NCI-H187 (cell line): ENCODE measurements around the gene SLC25A24.
"Not testable (repeated sequence)": the region's sequence is repeated elsewhere in the genome, so short reads cannot be mapped to it uniquely, and the experiment has no call there.

ENCODE experiments used
- DNase-seq, 2 experiments: peaks; one replicate each; lab custom pipeline; 2025; lab: John Stamatoyannopoulos, UW

SLC25A24 gene

DNA sequence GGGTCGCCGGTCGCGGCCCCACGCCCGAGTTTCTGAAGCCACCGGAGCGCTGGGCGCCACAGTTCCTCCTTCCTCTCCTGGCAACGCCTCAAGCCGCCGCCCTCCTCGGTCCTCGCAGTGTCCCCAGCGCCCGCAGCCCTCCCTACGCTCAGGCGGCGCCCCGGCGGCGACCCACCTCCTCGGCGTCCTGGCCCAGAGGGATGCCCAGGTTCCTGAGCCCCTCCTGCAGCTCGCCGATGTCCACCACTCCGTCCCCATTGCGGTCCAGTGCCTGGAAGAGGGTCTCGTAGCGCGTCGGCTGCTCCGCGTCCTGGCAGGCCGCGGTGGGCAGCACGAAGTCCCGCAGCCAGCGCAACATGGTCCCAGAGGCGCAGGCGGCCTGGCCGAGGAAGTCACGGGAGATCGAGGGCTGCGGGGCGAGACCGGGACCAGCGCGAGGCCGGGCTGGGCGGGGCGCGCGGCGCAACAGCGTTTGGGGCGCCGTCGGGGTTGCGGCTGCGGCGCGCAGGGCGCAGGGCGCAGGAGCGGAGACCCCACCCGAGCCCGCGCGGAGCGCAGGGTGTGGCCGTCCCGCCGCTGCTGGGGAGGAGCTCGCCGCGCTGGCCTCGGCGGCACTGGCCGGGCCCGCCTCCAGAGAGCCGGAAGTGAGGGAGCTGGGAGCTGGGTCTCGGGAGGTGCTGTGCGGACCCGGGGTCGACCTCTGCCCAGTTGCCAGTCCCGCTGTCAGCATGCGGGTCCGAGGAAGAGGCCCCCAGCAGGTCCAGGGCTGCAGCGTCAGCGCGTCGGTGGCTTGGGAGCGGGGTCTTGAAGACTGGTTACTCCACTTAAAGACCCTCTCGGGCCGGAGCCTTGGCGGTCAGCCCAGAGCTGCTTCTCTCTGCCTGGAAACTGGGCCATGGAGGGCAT is at the start of gene SLC25A24:
Gene SLC25A24, minus strand, starts transcription at position 563 of the 906 bp plus-strand sequence. Its CDS starts 205 bp downstream, at position 358.
- peak; percentile 17 to 23 for DNase-seq

DNA sequence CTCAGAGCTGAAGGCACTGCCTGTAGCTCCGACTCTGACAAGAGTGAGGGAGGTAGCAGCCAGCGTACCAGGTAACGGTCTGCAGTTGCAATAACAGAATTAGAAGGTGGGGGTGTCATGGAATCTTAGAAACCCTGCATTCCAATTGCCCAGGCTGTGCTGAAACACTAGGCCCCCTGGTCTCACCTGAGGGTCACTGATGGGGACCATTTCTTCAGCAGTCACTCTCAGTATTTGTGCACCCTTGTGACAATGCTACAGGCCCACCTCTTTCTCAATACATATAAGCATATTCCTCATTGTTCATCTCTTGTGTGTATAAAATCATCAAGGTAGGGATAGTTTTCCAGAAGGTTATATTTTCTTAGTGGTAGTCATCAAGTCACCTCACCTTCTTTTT is 43.8 kb upstream of the SLC25A24 start, which contains the start of gene NBPF4:
Gene NBPF4, minus strand, starts transcription at position 101 of the 400 bp plus-strand sequence. CDS start 315 bp downstream, outside the sequence.
- DNase-seq = not testable (repeated sequence)

DNA sequence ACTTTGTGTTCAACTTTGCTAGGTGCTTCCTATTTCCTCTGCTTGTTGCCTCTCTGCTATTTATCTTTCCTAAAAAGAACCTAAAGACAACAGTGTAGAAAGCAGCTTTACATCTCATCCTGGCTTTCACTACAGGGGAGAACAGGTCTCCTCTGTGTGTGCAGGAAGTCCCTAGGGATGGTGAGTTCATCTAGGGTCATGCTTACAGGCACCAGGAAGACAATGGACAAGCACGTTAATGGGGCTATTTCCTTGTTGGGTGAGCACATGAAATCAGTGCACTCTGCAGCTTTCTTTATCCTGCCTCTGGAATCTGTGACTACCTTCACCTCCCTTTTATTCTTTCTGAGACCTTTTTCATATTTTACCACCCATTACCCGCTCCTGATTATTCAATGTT is 39.3 kb upstream of the SLC25A24 start:
- DNase-seq = not testable (repeated sequence)

DNA sequence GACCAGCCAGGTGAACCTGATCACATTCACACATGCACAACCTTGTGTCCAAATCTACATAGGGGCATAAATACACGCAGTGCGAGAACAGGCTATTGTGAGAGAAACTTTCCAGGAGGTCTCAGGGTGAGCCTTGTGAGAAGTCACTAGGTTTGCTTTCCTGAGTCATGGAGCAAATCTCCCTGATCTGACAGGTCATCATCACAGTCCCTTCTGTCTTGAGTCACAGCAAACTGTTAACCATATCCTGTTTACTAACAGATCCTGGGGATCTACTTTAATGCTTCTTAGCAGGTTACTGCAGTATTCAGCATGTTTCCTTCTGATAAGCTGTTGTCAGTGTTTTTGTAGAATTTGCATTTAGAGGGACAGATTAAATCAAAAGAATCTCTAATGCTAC is 35.2 kb upstream of the SLC25A24 start:
- DNase-seq = not testable (repeated sequence)

DNA sequence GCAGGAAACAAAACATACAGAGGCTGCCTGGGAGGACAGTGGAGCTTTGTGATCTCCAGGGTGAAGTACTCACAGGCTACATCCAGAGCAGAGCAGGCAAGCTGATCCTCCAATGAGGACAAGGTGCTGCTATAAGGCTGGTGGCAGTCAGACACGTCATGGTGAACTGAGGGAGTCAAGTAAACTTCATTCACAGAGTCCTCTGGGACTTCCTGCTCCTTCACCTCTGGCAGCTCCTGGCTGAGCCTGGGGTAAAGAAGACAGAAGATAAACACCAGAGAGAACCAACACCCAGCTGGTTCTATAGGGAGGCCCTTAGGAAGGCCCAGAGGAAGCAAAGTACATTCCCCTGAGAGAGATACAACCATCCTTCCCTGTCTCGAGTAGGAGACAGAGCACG is 32.0 kb upstream of the SLC25A24 start:
- not testable (repeated sequence) for DNase-seq

DNA sequence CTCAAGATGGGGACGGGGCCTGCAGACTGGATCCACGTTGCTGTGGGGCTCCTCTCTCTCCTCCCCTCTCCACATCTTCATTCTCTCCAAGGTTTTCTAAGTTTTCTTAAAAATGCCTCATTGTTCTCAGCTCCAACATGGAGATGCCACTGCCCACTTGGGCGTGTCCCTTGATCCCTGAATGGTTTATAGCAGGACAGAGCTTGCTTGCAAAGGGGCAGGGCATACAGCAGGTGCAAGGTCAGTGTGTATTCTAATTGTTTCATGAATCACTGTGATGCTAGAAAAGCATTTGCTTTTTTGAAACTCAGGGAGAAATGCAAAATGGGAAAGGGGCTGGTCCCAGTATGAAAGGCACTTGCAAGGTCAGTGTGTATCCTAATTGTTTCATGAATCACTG is 29.8 kb upstream of the SLC25A24 start:
- DNase-seq = not testable (repeated sequence)

DNA sequence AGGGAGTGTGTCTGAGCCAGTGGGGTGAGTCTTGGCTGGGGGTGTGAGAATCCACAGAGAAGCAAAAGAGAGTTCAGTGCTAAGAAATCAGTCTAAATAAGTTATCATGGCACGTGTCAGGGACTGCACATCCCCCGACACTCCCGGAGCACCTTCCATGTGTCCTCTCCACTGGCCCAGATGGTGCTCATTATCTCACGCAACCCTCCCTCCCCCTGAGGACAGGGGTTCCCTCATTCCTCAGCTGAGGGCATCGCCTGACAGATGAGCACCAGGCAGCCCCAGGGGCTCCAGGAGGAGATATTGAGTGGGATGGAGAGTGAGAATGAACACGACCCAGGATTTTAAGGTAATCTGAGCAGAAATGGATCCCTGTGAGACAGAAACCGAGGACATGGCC is 27.6 kb upstream of the SLC25A24 start:
- DNase-seq = not testable (repeated sequence)

DNA sequence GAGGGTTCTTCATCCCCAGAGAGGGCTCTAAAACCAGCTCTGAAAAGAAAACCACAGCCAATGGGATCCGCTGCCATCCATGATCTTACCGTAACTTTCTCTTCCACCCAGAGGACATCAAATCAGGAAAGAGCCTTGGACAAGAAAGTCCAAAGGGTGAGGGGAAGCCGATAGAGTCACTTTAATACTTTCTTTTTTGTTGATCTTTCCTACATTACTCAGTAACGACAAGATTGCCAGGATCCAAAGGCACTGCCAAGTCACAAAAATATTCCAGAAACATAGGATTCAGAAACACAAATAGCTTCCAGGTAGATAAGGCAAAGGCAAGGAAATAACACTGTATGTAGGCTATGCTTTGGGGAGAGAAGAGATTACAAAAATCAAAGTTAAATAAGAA is 26.7 kb upstream of the SLC25A24 start:
- not testable (repeated sequence) for DNase-seq

DNA sequence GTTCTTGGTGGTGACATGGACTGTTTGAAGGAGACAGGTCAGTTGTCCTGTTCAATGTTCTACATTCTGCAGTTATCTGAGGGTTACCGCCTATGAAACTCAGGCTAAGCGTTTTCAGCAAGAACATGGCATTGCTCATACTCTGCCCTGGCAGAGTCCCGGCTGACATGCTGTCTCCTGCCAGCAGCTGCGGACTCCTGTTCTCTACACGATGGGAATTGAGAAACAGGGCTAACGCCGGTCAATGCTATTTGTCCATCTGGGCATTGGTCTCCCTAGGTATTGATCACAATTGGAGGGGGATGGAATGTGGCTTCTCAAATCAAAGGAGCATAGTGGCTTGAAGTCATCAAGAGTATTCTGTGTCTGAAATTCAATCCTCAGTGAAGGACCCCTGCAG is 23.1 kb upstream of the SLC25A24 start:
- DNase-seq = not testable (repeated sequence)

DNA sequence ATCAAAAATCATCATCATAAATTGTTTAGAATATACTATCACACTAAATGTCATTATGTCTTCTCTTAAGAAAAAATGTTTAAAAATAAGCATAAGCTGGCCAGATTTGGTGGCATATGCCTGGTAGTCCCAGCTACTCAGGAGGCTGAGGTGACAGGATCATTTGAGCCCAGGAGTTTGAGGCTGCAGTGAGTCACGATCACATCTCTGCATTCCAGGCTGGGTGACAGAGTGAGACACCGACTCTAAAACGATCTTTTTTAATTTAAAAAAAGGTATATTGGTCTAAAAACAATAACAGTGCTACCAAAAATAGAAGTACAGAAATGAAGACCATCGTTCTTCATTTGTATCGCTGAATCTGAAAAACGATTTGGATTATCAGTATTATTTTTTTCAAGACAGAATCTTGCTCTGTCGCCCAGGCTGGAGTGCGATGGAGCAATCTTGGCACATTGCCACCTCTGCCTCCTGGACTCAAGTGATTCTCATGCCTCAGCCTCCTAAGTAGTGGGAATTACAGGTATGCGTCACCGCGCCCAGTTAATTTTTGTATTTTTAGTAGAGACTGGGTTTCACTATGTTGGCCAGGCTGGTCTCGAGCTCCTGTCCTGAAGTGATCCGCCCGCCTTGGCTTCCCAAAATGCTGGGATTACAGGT is 17.5 kb upstream of the SLC25A24 start:
- DNase-seq = not testable (repeated sequence)

DNA sequence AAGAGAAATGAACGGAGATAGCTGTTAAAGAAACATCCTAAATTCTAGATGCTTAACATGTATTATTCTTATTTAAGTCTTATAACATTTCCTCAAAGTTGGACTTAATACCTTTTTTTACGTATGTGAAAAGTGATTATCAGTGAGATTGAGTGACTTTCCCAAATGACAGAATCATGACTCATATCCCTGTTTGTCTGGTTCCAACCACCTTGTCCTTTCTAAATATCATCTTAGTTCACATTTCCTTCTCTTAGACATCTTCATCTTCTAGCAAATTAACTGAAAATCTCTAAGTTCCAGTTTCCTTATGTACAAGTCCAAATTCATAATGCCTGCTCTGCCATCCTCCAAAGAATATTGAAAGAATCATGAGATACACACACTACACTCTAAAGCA is 16.9 kb upstream of the SLC25A24 start:
- DNase-seq = not testable (repeated sequence)

DNA sequence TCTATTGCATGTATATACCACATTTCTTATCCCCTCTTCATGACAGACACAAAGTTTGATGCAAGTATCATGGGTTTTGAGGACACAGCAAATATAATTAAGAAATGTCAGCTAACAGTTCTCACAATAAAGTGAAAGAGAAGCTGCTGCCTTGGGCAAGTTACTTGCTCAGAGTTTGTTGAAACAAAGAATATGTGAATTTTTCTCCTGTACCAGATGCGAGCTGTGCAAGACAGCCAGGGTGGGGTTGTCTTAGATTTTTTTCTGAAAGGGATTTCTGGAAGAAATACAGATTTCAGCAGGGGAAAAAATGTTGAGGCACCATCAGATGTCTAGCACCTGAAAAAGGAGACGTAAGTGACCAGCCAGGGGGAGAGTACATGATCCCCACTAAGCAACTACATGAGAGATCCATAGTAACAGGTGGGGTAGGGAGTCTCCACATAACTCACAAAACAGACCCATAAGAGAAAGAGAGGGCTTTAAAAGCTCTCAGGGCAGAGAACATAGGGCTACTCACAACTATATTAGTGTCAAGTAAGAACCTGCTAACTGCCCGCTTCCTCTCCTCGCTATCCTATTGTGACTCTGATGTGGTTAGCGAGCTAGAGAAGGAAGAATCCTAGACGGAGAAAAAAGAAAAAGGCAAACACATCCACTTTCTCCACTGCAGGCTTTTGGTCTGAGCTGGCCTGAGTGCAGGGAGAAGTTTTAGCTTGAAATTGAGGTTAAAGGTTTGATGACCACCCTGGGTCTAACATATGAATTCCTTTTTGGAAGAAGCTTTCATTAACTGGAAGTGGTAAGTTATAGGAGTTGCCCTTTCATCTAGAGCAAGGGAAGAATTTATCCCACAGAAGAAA is 16.1 kb upstream of the SLC25A24 start:
- not testable (repeated sequence) for DNase-seq

DNA sequence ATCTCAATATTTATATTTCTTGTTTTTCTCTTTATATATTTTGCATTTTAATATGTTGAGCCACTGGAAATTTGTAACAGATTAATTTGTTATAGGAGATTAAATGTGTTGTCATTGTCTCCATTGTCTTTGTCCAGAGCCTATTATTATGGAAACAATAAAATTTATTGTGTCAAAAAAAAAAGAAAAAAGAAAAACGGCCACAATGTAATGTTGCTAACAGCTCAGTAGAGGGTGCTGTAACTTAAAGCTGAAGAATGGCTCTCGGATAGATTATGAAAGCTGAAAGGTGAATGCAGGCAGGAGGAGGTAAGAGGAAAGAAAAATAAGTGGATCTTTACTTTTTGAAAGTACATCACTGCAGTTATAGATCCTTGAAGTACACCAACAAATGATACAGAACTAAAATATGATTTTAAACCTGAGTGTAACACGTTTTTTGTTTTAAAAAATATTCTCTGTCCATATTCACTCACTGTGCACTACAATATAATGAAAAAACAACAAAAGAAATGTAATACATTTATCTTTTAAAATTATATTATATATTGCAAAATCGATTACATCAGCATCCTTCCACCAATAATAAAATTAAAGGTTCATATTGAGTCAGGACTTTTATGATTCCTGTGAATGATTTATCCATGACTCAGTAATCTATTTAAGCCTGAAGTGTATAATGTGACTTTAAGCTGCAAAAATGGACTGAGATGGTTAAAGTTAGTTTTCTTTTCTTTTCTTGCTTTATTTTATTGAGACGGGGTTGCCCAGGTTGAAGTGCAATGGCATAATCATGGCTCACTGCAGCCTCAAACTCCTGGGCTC is 14.7 kb upstream of the SLC25A24 start:
- DNase-seq = not testable (repeated sequence)

DNA sequence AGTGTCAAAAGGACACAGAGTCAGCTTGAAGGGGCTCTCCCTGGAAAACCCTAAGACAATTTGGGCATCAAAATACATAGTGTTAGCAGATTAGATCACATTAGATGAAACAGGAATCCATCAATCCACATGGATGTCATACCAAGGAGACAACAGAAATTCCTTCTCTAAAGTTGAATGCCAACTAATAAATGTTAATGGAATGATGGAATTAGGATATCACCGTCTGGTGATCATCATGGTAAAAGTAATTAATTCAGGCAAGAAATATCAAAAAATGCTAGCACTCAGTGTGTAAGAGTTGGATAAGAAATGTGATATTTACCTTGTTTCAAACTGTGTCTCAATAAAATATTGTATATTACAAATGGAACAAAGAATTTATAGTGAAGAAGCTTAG is 10.9 kb upstream of the SLC25A24 start:
- DNase-seq = no peak

DNA sequence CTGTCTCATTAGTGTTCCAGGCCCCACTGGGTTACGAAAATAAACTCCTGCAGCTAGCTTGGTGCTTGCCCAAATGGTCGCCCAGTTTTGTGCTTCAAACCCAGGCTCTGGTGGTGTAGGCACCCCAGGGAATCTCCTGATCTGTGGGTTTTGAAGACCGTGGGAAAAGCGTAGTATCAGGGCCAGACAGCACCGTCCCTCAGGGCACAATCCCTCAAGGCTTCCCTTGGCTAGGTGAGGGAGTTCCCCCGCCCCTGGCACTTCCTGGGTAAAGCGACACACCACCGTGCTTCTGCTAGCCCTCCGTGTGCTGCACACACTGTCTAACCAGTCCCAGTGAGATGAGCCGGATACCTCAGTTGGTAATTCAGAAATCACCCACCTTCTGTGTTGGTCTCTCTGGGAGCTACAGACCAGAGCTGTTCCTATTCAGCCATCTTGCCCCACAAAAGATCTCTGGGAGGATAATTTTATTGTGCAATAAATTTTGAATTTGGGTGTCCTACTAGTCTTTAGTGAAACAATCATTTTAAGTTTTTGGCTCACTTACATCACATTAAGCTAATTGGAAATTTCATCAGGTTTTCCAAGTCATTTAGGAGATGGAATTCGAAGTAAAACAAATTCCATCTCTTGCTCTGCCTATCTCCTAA is 9.4 kb upstream of the SLC25A24 start:
- no peak for DNase-seq

DNA sequence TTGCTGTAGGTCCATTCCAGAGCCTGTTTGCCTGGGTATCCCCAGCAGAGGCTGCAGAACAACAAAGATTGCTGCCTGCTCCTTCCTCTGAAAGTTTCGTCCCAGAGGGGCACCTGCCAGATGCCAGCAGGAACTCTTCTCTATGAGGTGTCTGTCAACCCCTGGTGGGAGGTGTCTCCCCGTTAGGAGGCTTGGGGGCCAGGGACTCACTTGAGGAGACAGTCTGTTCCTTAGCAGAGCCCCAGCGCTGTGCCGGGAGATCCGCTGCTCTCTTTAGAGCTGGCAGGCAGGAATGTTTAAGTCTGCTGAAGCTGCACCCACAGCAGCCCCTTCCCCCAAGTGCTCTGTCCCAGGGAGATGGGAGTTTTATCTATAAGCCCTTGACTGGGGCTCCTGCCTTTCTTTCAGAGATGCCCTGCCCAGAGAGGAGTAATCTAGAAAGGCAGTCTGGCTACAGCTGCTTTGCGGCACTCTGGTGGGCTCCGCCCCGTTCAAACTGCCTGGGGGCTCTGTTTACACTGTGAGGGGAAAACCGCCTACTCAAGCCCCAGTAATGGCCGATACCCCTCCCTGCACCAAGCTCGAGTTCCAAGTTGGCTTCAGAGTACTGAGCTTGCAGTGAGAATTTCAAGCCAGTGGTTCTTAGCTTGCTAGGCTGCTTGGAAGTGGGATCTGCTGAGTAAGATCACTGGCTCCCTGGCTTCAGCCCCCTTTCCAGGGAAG is 8.7 kb upstream of the SLC25A24 start:
- DNase-seq = no peak

DNA sequence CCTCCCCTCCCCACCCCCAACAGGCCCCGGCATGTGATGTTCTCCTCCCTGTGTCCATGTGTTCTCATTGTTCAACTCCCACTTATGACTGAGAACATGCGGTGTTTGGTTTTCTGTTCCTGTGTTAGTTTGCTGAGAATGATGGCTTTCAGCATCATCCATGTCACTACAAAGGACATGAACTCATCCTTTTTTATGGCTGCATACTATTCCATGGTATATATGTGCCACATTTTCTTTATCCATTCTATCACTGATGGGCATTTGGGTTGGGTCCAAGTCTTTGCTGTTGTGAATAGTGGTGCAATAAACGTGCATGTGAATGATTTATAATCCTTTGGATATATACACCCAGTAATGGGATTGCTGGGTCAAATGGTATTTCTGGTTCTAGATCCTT is 3.4 kb upstream of the SLC25A24 start:
- not testable (repeated sequence) for DNase-seq

DNA sequence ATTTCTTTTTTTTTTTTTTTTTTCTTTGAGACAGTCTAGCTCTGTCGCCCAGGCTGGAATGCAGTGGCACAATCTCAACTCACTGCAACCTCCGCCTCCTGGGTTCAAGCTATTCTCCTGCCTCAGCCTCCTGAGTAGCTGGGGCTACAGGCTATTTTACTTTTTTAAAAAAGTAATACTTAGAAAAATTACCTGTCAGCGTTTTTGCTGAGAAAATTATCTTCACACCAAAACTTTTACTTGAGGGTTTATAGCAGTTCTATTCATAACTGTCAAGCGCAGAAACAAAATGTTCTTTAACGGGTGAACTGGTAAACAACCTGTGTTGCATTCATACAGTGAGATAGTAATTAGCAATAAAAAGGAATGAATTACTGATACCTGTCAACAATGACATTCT is 1.5 kb upstream of the SLC25A24 start:
- no peak for DNase-seq

DNA sequence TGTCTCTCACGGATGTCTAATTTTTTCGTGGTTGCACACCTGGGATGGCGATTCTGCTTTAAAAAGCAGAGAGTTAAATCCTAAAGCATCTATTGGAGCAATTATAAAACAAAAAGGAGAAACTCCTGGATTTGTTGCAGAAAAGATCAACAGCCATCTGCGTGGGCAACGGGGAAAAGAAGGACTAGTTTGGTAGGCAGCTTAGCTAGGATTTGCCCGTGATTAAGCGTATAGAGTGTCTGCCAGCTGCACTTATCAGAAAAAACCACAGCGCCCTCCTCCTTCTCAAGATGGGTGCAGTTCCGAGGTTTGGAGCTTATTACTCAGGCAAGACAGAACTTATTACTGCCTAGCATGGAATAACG is 526 bp upstream of the SLC25A24 start:
- DNase-seq = no peak

DNA sequence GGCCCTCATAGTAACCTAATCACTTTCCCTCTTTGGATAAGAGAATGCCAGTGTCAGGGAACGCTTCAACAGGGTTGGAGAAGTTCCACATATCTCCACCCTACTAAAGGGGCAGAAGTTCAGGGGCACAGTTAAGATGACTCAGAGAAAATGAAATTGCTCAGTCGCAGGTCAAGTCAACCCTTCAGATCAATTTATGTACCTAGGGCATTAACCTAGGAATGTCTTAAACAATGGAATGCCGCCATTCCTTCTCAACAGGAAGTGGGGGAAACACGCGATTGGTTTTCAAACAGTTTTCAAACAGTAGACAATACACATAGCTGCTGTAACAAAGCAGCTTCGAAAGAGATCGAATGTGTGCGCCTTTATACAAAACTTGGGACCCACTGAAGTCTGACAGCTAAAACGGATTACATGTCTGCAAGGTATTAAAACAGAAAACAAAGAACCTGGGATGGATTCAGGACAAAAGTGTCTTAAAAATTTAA is 897 bp downstream of the SLC25A24 start:
- DNase-seq = no peak
